HEK293 (cell line): ENCODE measurements around the gene FBP1.

Source experiments
- CTCF ChIA-PET: fragments of 350-600 bp; formaldehyde crosslinking; extraction: SDS; loops from one replicate; lab custom pipeline; 2021; ENCODE audit warnings: antibody characterized with exemption; lab: Yijun Ruan, JAX
- POLR2A ChIA-PET: fragments of 300-600 bp; formaldehyde crosslinking; extraction: SDS; loops from one replicate; lab custom pipeline; 2020; ENCODE audit warnings: antibody characterized with exemption, inconsistent platforms; lab: Yijun Ruan, JAX
- H3K27ac ChIP-seq: fragments of 200-500 bp; sonication (Bioruptor generic); 2 replicates; pipeline ENCODE4 v1.5.1; 2014; ENCODE audit warnings: low read depth, low read length, control low read depth, inconsistent platforms; ENCODE audit errors: extremely low read depth
- H3K36me3 ChIP-seq, 2 experiments: fragments of 200-500 bp in 1 of 2; sonication (Bioruptor generic) in 1 of 2; 1 replicate in 1 of 2; 2 replicates in 1 of 2; pipeline ENCODE4 v1.5.1; 2014 to 2017; ENCODE audit warnings: inconsistent platforms in 2 of 2, low read length in 2 of 2; ENCODE audit not compliant: control insufficient read depth in 2 of 2, insufficient read depth in 1 of 2
- H3K4me1 ChIP-seq: fragments of 200-500 bp; sonication (Bioruptor generic); 2 replicates; pipeline ENCODE4 v1.5.1; 2014; ENCODE audit warnings: mild to moderate bottlenecking, low read length, inconsistent platforms; ENCODE audit not compliant: control insufficient read depth, insufficient read depth
- H3K4me3 ChIP-seq: 2 replicates; pipeline ENCODE4 v1.5.1; 2011; ENCODE audit warnings: low read depth, mild to moderate bottlenecking, control low read depth, low read length, moderate library complexity
- H3K9me3 ChIP-seq: fragments of 200-500 bp; sonication (Bioruptor generic); 2 replicates; pipeline ENCODE4 v1.5.1; 2014; ENCODE audit warnings: low read depth, low read length, inconsistent platforms; ENCODE audit not compliant: control insufficient read depth, insufficient read depth
- CTCF ChIP-seq: fragments of 450-650 bp; formaldehyde crosslinking; IDR thresholded peaks from 2 replicates; pipeline ENCODE4 v1.5.1; 2016; ENCODE audit warnings: missing biosample characterization, missing genetic modification characterization
- HOXA7 ChIP-seq: sonication (generic); formaldehyde crosslinking; IDR thresholded peaks from 2 replicates; pipeline ENCODE4 v1.8.1; 2022; ENCODE audit warnings: missing genetic modification reagents, borderline replicate concordance
- IKZF3 ChIP-seq: fragments of 450-650 bp; IDR thresholded peaks from 2 replicates; pipeline ENCODE4 v1.5.0; 2018; ENCODE audit warnings: missing biosample characterization, mild to moderate bottlenecking, missing genetic modification characterization, moderate library complexity
- MYNN ChIP-seq: fragments of 450-650 bp; formaldehyde crosslinking; IDR thresholded peaks from 2 replicates; pipeline ENCODE4 v1.5.1; 2016; ENCODE audit warnings: missing biosample characterization, missing genetic modification characterization, borderline replicate concordance
- PRDM1 ChIP-seq: fragments of 450-650 bp; formaldehyde crosslinking; IDR thresholded peaks from 2 replicates; pipeline ENCODE4; 2016; ENCODE audit warnings: missing biosample characterization, missing genetic modification characterization
- TRIM28 ChIP-seq: IDR thresholded peaks from 2 replicates; pipeline ENCODE4 v1.6.1; 2011; ENCODE audit warnings: low read length, control low read depth, borderline replicate concordance
- ZBTB17 ChIP-seq: fragments of 450-650 bp; formaldehyde crosslinking; IDR thresholded peaks from 2 replicates; pipeline ENCODE4 v1.5.1; 2016; ENCODE audit warnings: missing biosample characterization, missing genetic modification characterization
- ZBTB26 ChIP-seq: fragments of 450-650 bp; formaldehyde crosslinking; optimal IDR thresholded peaks from 2 replicates; pipeline ENCODE3; 2016; ENCODE audit warnings: missing biosample characterization, mild to moderate bottlenecking, missing genetic modification characterization
- ZFP41 ChIP-seq: fragments of 450-650 bp; formaldehyde crosslinking; IDR thresholded peaks from 2 replicates; pipeline ENCODE4 v1.5.1; 2016; ENCODE audit warnings: missing biosample characterization, missing genetic modification characterization, borderline replicate concordance
- ZNF133 ChIP-seq: fragments of 450-650 bp; formaldehyde crosslinking; IDR thresholded peaks from 2 replicates; pipeline ENCODE4 v1.5.1; 2016; ENCODE audit warnings: missing biosample characterization, missing genetic modification characterization
- ZNF157 ChIP-seq: fragments of 450-650 bp; formaldehyde crosslinking; IDR thresholded peaks from 2 replicates; pipeline ENCODE4 v1.5.1; 2016; ENCODE audit warnings: missing biosample characterization, missing genetic modification characterization
- ZNF169 ChIP-seq: fragments of 450-650 bp; formaldehyde crosslinking; IDR thresholded peaks from 2 replicates; pipeline ENCODE4 v1.5.1; 2016; ENCODE audit warnings: missing biosample characterization, missing genetic modification characterization
- ZNF354C ChIP-seq: fragments of 450-650 bp; formaldehyde crosslinking; IDR thresholded peaks from 2 replicates; pipeline ENCODE4 v1.5.1; 2016; ENCODE audit warnings: missing biosample characterization, missing genetic modification characterization, low read depth, borderline replicate concordance
- ZNF394 ChIP-seq: fragments of 450-650 bp; formaldehyde crosslinking; IDR thresholded peaks from 2 replicates; pipeline ENCODE4 v1.5.1; 2016; ENCODE audit warnings: missing biosample characterization, missing genetic modification characterization, mild to moderate bottlenecking, moderate library complexity, borderline replicate concordance
- ZNF423 ChIP-seq: fragments of 450-650 bp; formaldehyde crosslinking; IDR thresholded peaks from 2 replicates; pipeline ENCODE4 v1.5.1; 2016; ENCODE audit warnings: missing biosample characterization, missing genetic modification characterization
- ZNF501 ChIP-seq: fragments of 450-650 bp; formaldehyde crosslinking; IDR thresholded peaks from 2 replicates; pipeline ENCODE4 v1.5.1; 2016; ENCODE audit warnings: missing biosample characterization, missing genetic modification characterization
- ZNF530 ChIP-seq: fragments of 450-650 bp; formaldehyde crosslinking; IDR thresholded peaks from 2 replicates; pipeline ENCODE4 v1.5.1; 2016; ENCODE audit warnings: low read depth, missing biosample characterization, missing genetic modification characterization
- ZNF610 ChIP-seq: fragments of 450-650 bp; formaldehyde crosslinking; IDR thresholded peaks from 2 replicates; pipeline ENCODE4 v1.5.1; 2016; ENCODE audit warnings: missing biosample characterization, missing genetic modification characterization, borderline replicate concordance
- ZNF621 ChIP-seq: fragments of 450-650 bp; formaldehyde crosslinking; IDR thresholded peaks from 2 replicates; pipeline ENCODE4 v1.5.1; 2017; ENCODE audit warnings: missing biosample characterization, missing genetic modification characterization
- ZNF624 ChIP-seq: fragments of 450-650 bp; formaldehyde crosslinking; IDR thresholded peaks from 2 replicates; pipeline ENCODE4 v1.5.1; 2017; ENCODE audit warnings: missing biosample characterization, missing genetic modification characterization
- ZNF785 ChIP-seq: fragments of 450-650 bp; formaldehyde crosslinking; IDR thresholded peaks from 2 replicates; pipeline ENCODE4 v1.5.1; 2016; ENCODE audit warnings: missing biosample characterization, missing genetic modification characterization
- ZNF843 ChIP-seq: fragments of 450-650 bp; formaldehyde crosslinking; IDR thresholded peaks from 2 replicates; pipeline ENCODE4 v1.5.1; 2016; ENCODE audit warnings: missing biosample characterization, missing genetic modification characterization
- ZSCAN16 ChIP-seq: fragments of 450-650 bp; formaldehyde crosslinking; IDR thresholded peaks from 2 replicates; pipeline ENCODE4 v1.5.1; 2016; ENCODE audit warnings: missing biosample characterization, missing genetic modification characterization
- ZSCAN18 ChIP-seq: fragments of 450-650 bp; formaldehyde crosslinking; IDR thresholded peaks from 2 replicates; pipeline ENCODE4 v1.5.1; 2016; ENCODE audit warnings: missing biosample characterization, missing genetic modification characterization

FBP1 gene

GRCh38 chr9:94680621-94681020 lies 41.3 kb upstream of the FBP1 start (continued):
- no peak for TF ChIP-seq CTCF (tag by site-specific recombination)

- TF ChIP-seq PRDM1 (tag by site-specific recombination) (no peak), MYNN (no peak), ZBTB17 (tag by site-specific recombination) (no peak), ZFP41 (no peak), ZSCAN16 (no peak), ZNF157 (tag by site-specific recombination) (no peak), ZNF610 (tag by site-specific recombination) (no peak), TRIM28 (no peak), ZNF624 (tag by site-specific recombination) (no peak), ZNF133 (no peak), ZNF785 (no peak), HOXA7 (CRISPR knock-in tag) (no peak), ZNF621 (no peak), ZBTB26 (no peak), ZNF394 (tag by site-specific recombination) (no peak), ZNF501 (no peak), ZSCAN18 (no peak), ZNF423 (no peak), ZNF530 (no peak)
- ChIA-PET POLR2A (no interaction called here), CTCF (interaction anchor here (0.7 to 3.8 kb wide), 11 partner anchors 10 to 859 kb away, joined by 3 to 133 read pairs (median 8); partner anchors contain the start of gene AOPEP)
- Histone ChIP-seq H3K9me3 (no peaks in the 10 kb centered on the region), H3K4me3 (no peak overlapping the region), H3K4me1 (no peaks in the 10 kb centered on the region), H3K36me3 (no peaks in the 10 kb centered on the region), H3K27ac (no peak overlapping the region)
These were observed 40.7 kb upstream of the FBP1 start for GRCh38 chr9:94680020-94680419.

GRCh38 chr9:94679587-94679986 lies 40.3 kb upstream of the FBP1 start:
- no peaks in the 10 kb centered on the region for H3K9me3 ChIP-seq
- CTCF ChIA-PET: interaction anchor here (0.6 to 4.0 kb wide), 10 partner anchors 10 to 859 kb away, joined by 3 to 133 read pairs (median 18); partner anchors contain the start of gene AOPEP
- H3K4me3 ChIP-seq: no peak overlapping the region
- H3K27ac ChIP-seq: no peak overlapping the region
- no peaks in the 10 kb centered on the region for H3K4me1 ChIP-seq
- TF ChIP-seq ZNF354C (tag by site-specific recombination) (no peak), ZNF843 (no peak), ZNF169 (no peak), IKZF3 (no peak)
- no peaks in the 10 kb centered on the region for H3K36me3 ChIP-seq
- POLR2A ChIA-PET: no interaction called here
